Calu3 (cell line): ENCODE data around the gene RPS4Y1. TPM values are rescaled to one million over a fixed set of nuclear protein-coding genes. Genes with fewer than 3 reads are reported as not detected.

ENCODE experiments used
- BruUV-seq: library from RNA; stranded (reverse); fragments of 400-500 nt; replicated peaks from 2 replicates; lab custom pipeline; 2021; lab: Mats Ljungman, UMichigan
- CTCF ChIA-PET: fragments of 300-600 bp; sonication (Branson Sonifier 250); formaldehyde crosslinking; loops from one replicate; lab custom pipeline; 2022; ENCODE audit warnings: antibody characterized with exemption; lab: Charles Lee
- DNase-seq: peaks from one replicate; pipeline ENCODE4 v3.0.0; 2022
- H3K27ac Mint-ChIP-seq: one replicate; pipeline ENCODE4 v1.8.0; 2022; ENCODE audit warnings: mixed read lengths; ENCODE audit not compliant: unreplicated experiment
- H3K27me3 Mint-ChIP-seq: one replicate; pipeline ENCODE4 v1.8.0; 2022; ENCODE audit warnings: mixed read lengths; ENCODE audit not compliant: unreplicated experiment
- H3K36me3 Mint-ChIP-seq: one replicate; pipeline ENCODE4 v1.8.0; 2022; ENCODE audit warnings: mild to moderate bottlenecking, moderate library complexity, mixed read lengths; ENCODE audit not compliant: insufficient read depth, unreplicated experiment
- H3K4me1 Mint-ChIP-seq: one replicate; pipeline ENCODE4 v1.8.0; 2022; ENCODE audit warnings: mild to moderate bottlenecking, low read depth, mixed read lengths; ENCODE audit not compliant: unreplicated experiment
- H3K4me3 Mint-ChIP-seq: one replicate; pipeline ENCODE4 v1.8.0; 2022; ENCODE audit warnings: mild to moderate bottlenecking, low read depth, moderate library complexity, mixed read lengths; ENCODE audit not compliant: unreplicated experiment
- H3K9me3 Mint-ChIP-seq: one replicate; pipeline ENCODE4 v1.8.0; 2022; ENCODE audit warnings: low read depth, mixed read lengths; ENCODE audit not compliant: unreplicated experiment
- CTCF ChIP-seq: fragments of 200-600 bp; IDR thresholded peaks from one replicate; pipeline ENCODE4 v1.8.0; 2022; ENCODE audit warnings: antibody characterized with exemption; ENCODE audit not compliant: unreplicated experiment
- intact Hi-C: fragments of 100-400 bp; cut with micrococcal nuclease; formaldehyde crosslinking; loops from one replicate; pipeline ENCODE4 v1.10.0; 2022; ENCODE audit not compliant: unreplicated experiment
- total RNA-seq: library from RNA; stranded (reverse); gene quantifications from 2 replicates; pipeline ENCODE4 v1.2.3, GENCODE V29; 2022

Gene RPS4Y1
- total RNA-seq, 1 experiment from 2014 or later, result not detected

DNA sequence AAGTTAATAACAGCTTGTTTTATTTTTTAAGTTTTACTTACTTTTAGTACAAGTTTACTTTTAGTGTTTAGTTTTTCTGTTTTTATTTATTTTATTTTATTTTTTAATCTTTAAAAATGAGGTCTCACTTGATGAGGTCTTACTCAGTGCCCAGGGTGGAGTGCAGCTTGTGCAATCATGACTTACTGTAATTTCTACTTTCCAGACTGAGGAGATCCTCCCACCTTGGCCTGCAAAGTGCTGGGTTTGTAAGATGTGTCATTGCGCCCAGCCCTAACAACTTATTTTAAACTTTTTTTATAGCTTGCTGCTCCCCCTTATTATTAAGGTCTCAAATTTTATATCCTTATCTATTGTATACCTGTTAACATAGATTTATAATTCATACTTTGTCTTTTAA is 52.1 kb downstream of the RPS4Y1 start:
- TF ChIP-seq CTCF, result no peak
- no TSS peak for BruUV-seq

DNA sequence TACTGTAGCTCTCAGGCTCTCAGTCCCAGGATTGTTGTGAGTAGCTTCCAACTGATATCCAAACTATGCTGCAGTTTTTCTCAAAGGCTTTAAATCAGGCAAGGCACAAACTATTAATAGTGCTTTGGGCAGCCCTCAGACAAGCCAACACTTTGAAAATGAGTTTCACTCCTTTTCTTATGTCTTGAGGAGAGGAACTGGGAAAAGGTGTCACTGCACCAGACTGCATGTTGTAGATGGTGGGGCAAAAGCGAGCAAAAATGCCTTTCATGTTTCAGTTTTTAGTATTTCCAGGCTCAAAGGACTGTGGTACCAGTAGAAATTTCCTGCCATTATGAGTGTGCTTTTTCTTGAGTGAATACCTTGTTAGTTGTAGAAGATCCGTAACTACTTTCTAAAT is 54.6 kb downstream of the RPS4Y1 start:
- H3K27ac Mint-ChIP-seq, result no peak overlapping the region
- intact Hi-C loops, result no loop called here
- DNase-seq, result no peak
- no peaks in the 10 kb centered on the region for H3K9me3 Mint-ChIP-seq
- H3K27me3 Mint-ChIP-seq, result no peaks in the 10 kb centered on the region
- BruUV-seq, result no TSS peak
- H3K36me3 Mint-ChIP-seq, result no peaks in the 10 kb centered on the region
- no peaks in the 10 kb centered on the region for H3K4me1 Mint-ChIP-seq
- CTCF ChIA-PET, result no interaction called here
- no peak for TF ChIP-seq CTCF
- no peak overlapping the region for H3K4me3 Mint-ChIP-seq

More for the DNA sequence above, 52.1 kb downstream of the RPS4Y1 start:
- Mint-ChIP-seq H3K27ac (no peak overlapping the region), H3K27me3 (no peaks in the 10 kb centered on the region), H3K9me3 (no peaks in the 10 kb centered on the region), H3K4me1 (no peaks in the 10 kb centered on the region), H3K36me3 (no peaks in the 10 kb centered on the region), H3K4me3 (no peak overlapping the region)
- CTCF ChIA-PET, result no interaction called here
- intact Hi-C loops, result no loop called here
- DNase-seq, result no peak

- TF ChIP-seq CTCF, result no peak
- Mint-ChIP-seq H3K36me3 (no peaks in the 10 kb centered on the region), H3K27me3 (no peaks in the 10 kb centered on the region), H3K4me3 (no peak overlapping the region), H3K9me3 (no peaks in the 10 kb centered on the region), H3K27ac (no peak overlapping the region), H3K4me1 (no peaks in the 10 kb centered on the region)
- BruUV-seq, result no TSS peak
- intact Hi-C loops, result no loop called here
- CTCF ChIA-PET, result no interaction called here
- no peak for DNase-seq
Observed at GRCh38 chrY:2907356-2907755, 66.0 kb downstream of the RPS4Y1 start.

DNA sequence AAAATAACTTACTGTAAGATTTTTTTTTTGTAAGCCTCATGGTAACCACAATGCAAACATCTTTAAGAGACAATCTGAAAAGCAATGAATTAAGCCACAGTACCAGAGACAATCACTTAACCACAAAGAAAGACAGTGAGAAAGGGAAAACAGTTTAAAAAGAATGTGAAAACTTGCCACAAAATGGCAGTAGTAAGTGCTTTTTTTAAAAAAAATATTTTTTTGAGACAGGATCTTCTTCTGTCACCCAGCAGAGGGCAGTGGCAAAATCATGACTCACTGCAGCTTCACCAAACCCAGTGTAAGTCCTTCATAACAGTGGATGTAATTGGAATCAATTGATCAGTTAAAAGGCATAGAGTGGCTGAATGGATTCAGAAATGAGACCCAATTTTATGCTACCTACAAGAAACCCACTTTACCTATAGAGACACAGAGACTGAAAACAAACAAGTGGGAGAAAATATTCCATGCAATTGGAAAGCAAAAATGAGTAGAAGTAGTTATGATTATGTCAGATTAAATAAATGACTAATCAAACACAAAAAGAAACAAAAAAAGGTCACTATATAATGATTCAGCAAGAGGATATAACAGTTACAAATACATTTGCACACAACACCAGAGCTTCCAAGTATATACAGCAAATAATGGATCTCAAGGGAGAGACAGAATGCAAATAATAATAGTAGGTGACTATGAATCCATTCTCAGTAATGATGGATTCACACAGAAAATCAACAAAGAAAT is 71.8 kb downstream of the RPS4Y1 start:
- no TSS peak for BruUV-seq
- Mint-ChIP-seq H3K9me3 (no peaks in the 10 kb centered on the region), H3K36me3 (no peaks in the 10 kb centered on the region), H3K27me3 (no peaks in the 10 kb centered on the region), H3K4me1 (no peaks in the 10 kb centered on the region), H3K27ac (no peak overlapping the region), H3K4me3 (no peak overlapping the region)
- no peak for TF ChIP-seq CTCF
- intact Hi-C loops, result no loop called here
- CTCF ChIA-PET, result no interaction called here
- no peak for DNase-seq

Other genes with a start within 250 kb of the RPS4Y1 start
- not detected in 2 replicates for gene SRY, start 53.9 kb upstream of the RPS4Y1 start, total RNA-seq
- not detected in 2 replicates for gene ZFY, start 93.8 kb downstream of the RPS4Y1 start, total RNA-seq